PC-3 (cell line): ENCODE data around the gene TRIM56.

Source experiments
- CTCF ChIP-seq: fragments of 300-600 bp; sonication (generic); conservative IDR thresholded peaks from 2 replicates; pipeline ENCODE4 v1.5.1; 2017; ENCODE audit warnings: antibody characterized with exemption, low read depth, mild to moderate bottlenecking, low read length
- EZH2 ChIP-seq: fragments of 300-600 bp; sonication (generic); IDR thresholded peaks from one replicate; pipeline ENCODE4 v1.6.1; 2017; ENCODE audit warnings: antibody characterized with exemption, mild to moderate bottlenecking, low read length; ENCODE audit not compliant: unreplicated experiment
- EZH2phosphoT487 ChIP-seq: fragments of 300-600 bp; sonication (generic); IDR thresholded peaks from 2 replicates; pipeline ENCODE4 v1.6.1; 2018; ENCODE audit warnings: mild to moderate bottlenecking, antibody characterized with exemption, low read length, borderline replicate concordance

GRCh38 chr7:101096331-101096956 lies 11.2 kb downstream of the TRIM56 start:
- TF ChIP-seq CTCF (no peak), EZH2 (no peak), EZH2phosphoT487 (no peak)
